Endometrium (tissue), 2 donors: ENCODE results near the gene CNIH2.

Experiments used
- FAIRE-seq: peaks from 2 replicates; lab custom pipeline; 2012; peaks lifted over from hg19 to GRCh38; lab: Jason Lieb, UNC
- donor health status: control.
- donor health status: control.

CNIH2 gene

GRCh38 chr11:66278363-66279091 is 552 bp downstream of the CNIH2 start:
- no peak for FAIRE-seq

DNA sequence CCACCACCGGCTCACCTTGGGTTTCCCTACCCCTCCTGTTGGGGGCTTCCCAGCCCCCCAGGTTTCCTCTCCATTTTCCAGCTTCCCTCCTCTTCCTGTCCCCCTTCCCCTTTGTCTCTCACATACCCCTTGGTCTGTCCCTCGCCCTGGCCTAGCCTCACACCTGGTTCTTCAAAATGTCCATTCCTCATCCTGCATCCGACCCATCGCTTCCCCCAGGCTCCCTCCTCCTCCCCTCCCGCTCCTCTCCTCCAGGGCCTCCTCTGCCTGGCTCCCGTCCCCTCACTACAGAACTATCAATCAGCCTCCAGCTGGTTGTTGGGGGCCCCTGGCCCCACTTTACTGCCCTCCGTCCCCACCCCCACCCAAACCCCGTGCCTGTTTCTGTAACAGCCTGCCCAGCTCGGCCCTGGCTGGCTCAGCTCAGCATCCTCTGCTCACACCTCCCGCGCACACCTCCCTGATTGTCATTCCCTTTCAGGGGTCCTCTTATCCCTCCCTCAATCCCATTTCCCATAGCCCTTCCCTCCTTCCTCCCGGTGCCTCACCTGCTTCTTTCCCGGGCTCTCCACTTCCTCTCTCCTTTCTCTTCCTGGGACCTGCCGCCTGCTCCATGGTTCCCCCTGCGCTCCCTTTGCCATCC is 1.2 kb downstream of the CNIH2 start:
- FAIRE-seq: no peak

- FAIRE-seq: no peak
Measured at GRCh38 chr11:66280428-66280827, 2.5 kb downstream of the CNIH2 start.

DNA sequence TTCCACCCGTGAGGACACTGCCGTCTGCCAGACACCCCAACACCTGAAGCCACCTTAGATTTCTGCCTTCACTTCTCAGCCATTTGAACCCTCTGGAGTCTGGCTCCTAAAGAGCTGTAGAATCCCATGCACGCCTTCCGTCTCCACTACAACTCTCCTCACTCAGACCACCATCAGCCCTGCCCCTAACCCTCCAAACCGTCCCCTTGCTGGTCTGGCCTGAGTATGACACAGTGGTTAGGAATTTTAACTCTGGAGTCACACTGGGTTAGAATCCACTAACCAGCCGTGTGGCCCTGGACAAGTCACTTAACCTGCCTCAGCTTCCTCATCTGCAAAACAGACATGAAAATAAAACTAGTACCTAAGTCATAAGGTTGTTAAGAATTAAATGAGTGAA is 3.0 kb downstream of the CNIH2 start:
- FAIRE-seq: no peak

GRCh38 chr11:66281776-66282467 is 3.9 kb downstream of the CNIH2 start:
- FAIRE-seq: no peak

DNA sequence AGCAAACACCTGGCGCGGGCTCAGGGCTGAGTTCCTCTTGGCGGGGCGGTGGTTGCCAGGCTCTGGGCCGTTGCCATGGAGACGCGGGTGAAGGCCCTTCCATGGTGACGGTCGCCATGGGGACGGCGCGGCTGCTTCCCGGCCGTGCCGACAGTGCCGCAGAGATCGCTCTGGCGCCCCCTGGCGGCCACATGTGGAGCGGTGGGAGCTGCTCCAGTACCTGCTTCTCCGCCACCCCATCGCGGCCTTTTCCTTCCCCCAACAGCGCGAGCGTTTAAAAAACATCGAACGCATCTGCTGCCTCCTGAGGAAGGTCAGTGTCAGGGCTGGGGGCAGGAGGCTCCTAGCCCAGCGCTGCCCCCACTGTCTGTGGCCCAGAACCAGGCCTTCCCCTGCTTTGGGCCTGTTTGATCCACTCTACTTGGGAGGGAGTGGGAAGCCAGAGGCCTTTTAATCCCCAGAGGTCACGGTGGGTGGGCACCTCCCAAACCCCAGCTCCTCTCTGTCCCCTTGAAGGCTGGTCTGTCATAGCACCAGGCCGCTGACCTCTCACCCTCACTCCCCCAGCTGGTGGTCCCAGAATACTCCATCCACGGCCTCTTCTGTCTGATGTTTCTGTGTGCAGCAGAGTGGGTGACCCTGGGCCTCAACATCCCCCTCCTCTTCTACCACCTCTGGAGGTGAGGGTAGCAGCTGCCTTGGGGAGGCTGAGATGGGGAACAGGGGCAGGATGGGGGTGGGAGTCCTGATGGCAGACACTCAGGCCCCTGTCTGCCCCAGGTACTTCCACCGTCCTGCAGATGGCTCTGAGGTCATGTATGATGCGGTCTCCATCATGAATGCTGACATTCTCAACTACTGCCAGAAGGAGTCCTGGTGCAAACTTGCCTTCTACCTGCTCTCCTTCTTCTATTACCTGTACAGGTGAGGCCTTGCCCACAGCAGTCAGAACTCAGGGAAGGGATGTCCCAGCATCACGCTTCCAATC is 4.8 kb downstream of the CNIH2 start:
- peak; percentile 45 for FAIRE-seq

- FAIRE-seq: no peak
Measured at GRCh38 chr11:66283461-66284105, 5.6 kb downstream of the CNIH2 start.

DNA sequence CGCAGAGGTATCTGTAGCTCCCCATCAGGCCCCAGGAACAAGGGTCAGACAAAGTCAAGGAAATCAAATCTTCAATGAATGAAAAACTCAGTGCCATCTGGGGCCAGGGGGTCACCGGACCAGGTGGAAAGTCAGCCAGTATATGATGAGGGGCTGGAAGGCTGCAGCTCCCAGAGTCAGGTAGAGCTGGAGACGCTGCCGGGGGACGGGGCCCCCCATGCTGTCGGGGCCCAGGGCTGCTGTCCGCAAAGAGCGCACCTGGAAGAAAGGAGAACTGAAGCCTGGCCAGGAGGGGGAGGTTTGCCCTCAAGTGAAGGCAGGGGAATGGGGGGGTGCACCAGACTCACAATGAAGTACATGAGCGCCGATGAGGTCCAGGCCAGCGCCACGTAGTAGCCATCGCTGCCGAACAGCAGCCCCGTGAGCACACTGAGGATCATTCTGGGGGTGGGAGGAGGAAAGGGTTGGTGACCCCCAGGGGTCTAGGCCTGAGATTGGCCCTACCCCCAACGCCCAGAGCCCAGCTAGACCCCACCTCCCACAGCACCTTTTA is 6.6 kb downstream of the CNIH2 start:
- FAIRE-seq: no peak

DNA sequence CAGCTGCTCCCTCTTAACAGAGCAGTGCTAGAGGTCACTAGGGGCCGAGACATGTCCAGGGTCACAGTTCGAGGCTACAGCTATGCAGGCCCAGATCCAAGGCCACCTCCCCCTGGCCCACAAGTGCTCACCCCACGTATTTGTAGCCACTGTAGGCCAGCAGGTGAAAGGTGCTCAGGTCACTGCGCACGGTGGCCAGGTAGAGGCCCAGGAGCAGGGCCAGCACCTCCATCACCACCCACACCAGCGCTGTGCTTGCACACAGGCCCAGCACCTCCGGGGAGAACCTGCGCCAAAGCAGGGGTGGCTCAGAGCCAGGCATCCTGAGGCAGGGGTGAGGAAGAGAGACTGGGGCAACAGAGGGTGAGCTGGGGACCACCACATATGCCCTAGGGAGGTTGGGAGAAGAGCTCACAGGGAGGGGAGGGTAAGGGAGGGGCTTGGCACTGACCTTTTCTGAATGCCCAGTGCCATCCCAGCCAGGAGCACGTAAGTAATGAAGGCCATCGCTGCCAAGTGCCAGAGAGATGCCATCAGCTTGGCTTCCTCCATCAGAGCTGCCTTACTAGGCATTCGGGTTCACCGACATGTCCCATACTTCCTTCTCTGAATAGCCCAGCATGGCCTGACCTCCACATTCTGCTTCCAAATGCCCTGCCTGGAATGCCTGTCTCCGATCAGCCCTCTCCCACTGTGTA is 7.4 kb downstream of the CNIH2 start:
- no peak for FAIRE-seq

DNA sequence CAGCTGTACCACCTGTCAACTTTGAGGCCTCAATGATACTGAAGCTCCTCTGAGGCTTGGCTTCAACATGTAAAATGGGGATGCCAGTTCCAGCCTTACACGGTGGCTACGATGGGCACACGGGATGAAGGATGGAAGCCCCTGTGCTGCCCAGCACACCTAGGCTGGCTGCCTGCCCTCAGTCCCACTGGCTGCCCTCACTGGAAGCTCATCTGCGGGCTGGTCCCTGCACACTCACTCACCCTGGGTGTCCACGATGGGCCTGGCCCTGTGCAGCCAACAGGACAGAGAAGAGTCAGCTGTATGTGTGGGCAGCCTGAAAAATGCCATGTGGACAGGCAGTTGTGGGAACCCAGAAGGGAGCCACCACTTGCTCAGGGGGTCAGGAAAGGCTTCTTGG is 8.7 kb downstream of the CNIH2 start:
- FAIRE-seq: no peak

- FAIRE-seq: no peak
Measured at GRCh38 chr11:66287211-66287888, 9.4 kb downstream of the CNIH2 start.

- FAIRE-seq: no peak
Measured at GRCh38 chr11:66287889-66288670, 10.1 kb downstream of the CNIH2 start.

DNA sequence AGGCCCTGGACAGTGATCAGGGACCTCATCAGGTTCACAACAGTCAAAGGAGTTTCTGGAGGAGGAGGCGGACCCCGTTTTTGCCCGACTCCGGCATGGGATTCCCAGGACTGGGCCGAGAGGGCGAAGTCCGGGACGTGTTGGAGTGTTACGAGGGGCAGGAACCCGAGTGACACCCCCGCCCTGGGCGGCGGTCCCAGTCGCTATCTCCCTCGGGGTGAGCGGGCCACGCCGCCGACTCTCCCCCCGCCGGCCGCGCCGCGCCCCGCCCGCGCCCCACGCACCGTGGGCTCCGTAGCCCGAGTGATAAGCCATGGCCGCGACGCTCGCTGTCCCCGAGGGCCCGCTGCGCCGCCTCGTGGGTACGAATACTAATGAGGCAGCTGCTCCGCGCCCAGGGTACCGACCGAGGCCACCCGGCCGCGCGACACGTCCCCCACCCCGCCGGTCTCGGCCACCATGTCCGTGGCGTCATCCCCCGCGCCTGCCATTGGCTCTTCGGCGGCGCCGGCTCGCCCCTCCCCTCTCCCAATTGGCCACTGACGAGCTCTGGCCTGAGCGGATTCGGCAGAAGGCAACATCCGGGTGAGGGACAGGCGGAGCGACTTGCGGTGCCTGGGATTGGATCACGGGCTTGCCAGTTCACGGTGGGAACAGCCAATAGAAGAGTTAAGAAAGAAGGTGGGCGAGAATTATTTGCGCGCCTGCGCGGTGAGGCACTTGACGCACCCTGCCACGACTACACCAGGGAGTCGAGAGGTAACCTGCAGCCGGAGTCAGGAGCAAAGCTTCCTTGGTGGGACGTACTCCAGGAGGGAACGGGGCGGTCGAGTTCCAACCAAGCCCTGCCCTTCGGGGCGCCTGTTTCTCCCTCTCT is 10.9 kb downstream of the CNIH2 start, which contains the start of gene YIF1A:
TSS of gene YIF1A (minus strand) at position 473 of the 877 bp plus-strand sequence. CDS start at position 315, 158 bp downstream.
- FAIRE-seq: peak; percentile 99

DNA sequence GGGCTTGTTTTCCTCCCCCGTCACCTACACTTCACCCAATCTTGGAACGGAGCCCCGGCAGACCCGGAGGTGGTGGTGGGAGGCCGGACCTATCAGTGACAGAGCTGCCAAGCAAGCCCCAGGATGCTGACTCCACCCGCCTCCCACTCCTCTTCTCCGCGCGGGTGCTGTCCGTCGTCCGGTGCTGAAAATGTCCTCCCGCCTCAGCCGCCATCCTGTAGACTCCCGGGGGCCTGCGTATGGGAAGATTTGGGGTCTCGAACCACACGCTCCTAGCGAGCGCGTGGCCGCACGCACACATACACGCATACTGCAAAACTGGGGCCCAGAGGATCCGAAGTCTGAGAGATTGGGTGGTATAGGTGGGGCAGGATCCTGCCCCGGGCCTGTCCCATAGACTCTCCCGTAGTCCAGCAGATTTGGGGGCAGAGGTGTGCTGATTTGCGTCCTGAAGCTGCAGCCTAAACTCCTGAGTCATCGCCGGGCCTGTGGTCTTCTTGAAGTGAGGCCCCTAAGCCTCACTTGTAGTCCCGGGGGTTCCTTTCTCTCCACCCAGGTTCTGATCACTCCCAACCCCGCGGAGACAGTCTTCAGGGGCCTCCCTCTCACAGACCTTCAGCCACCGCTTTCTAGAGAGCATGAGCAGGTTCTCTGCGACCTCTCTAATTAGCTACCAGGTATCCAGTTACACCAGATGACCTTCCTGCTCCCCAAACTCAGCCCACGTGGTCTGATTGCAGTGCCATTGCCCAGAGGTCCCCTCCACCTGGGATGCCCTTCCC is 11.8 kb downstream of the CNIH2 start:
- FAIRE-seq: no peak

- no peak for FAIRE-seq
Measured at GRCh38 chr11:66290330-66290621, 12.3 kb downstream of the CNIH2 start.

- no peak for FAIRE-seq
Measured at GRCh38 chr11:66291303-66291705, 13.3 kb downstream of the CNIH2 start.
